C4-2B (cell line): ENCODE data around the gene SMARCC2.
"Not testable (repeated sequence)": the region's sequence is repeated elsewhere in the genome, so short reads cannot be mapped to it uniquely, and the experiment has no call there.

ENCODE experiments used
- H3K27ac ChIP-seq: fragments of 450-650 bp; 2 replicates; pipeline ENCODE4 v1.5.1; 2017
- ZFX ChIP-seq: fragments of 450-650 bp; IDR thresholded peaks from 2 replicates; pipeline ENCODE4 v1.6.1; 2017
- TF ChIP-seq, protein P1 (sequence below): fragments of 450-650 bp; conservative IDR thresholded peaks from 2 replicates; pipeline ENCODE4 v1.5.1; 2017; ENCODE audit warnings: mild to moderate bottlenecking

SMARCC2 gene

DNA sequence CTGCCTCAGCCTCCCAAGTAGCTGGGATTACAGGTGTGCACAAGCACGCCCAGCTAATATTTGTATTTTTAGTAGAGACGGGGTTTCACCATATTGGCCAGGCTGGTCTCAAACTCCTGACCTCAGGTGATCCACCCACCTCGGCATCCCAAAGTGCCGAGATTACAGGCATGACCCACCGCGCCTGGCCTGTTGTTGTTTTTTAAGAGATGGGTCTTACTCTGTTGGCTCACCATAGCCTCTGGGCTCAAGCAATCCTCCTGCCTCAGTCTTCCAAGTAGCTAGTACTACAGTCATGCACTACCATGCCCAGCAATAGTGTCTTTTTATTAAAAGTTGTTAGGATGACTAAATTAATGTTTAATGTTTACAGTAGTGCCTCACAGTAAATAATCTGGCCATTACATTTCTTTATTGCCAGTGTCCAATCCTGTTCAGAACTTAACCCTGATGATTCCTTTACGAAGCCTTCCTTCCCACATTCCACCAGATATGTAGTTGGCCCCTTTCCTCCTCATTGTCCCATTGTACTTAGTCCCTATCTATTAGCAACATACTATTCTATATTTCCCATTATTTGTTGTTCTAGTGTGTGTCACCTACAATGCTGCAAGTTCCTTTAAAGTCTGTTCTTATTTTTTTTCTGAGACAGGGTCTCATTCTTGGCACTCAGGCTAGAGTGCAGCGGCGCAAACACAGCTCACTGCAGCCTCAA is 8.8 kb upstream of the SMARCC2 start:
- TF ChIP-seq ZFX, result no peak
- TF ChIP-seq, protein P1, sequence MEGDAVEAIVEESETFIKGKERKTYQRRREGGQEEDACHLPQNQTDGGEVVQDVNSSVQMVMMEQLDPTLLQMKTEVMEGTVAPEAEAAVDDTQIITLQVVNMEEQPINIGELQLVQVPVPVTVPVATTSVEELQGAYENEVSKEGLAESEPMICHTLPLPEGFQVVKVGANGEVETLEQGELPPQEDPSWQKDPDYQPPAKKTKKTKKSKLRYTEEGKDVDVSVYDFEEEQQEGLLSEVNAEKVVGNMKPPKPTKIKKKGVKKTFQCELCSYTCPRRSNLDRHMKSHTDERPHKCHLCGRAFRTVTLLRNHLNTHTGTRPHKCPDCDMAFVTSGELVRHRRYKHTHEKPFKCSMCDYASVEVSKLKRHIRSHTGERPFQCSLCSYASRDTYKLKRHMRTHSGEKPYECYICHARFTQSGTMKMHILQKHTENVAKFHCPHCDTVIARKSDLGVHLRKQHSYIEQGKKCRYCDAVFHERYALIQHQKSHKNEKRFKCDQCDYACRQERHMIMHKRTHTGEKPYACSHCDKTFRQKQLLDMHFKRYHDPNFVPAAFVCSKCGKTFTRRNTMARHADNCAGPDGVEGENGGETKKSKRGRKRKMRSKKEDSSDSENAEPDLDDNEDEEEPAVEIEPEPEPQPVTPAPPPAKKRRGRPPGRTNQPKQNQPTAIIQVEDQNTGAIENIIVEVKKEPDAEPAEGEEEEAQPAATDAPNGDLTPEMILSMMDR, result no peak
- no peak overlapping the region for H3K27ac ChIP-seq

DNA sequence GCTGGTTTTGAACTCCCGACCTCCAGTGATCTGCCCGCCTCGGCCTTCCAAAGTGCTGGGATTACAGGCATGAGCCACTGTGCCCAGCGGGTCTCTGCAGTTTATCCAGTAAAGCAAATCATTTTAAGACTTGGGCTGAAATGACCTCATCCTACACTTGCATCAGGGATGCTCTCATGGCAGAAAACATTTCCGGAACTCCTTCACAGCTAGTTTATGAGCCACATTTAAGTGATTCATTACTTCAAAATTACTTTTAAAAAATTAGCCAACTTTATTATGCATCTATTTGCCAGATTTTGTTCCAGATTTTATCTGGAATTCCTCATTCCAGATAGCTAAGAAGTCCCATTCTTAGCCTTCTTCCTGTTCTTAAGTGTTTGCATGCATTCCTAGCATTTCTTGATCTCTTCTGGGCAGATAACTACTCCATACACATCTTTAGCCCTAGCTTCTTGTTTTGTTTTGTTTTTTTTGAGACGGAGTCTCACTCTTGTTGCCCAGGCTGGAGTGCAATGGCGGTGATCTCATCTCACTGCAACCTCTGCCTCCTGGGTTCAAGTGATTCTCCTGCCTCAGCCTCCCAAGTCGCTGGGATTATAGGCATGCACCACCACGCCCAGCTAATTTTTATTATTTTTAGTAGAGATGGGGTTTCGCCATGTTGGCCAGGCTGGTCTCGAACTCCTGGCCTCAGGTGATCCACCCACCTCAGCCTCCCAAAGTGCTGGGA is 7.7 kb upstream of the SMARCC2 start:
- H3K27ac ChIP-seq, result not testable (repeated sequence)

DNA sequence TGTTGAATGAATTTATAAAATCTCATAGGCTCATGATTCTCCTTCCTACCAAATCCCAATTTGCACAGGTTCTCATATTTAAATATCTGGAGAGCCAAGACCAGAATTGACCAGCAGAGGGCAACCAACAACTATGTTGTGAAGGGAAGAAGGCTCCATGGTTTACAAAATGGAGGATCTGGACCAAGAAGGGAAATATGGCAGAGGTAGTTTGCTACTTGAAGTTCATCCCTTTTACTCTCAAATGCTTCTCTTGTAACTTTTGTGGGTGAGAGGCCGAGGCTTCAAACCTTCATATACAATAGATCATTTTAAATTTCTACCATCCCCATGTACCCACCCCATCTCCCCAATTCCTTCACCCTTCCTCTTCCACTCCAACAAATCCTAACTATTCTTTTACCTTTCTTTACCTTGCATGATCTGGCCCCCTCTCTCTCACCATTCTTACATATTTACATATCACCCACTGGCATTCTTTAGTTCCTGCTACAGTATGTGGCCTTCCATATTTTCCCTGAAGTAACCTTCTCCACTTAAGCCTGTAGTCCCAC is 3.8 kb upstream of the SMARCC2 start:
- H3K27ac ChIP-seq, result no peak overlapping the region
- TF ChIP-seq, protein P1, result peak; percentile 91
- TF ChIP-seq ZFX, result no peak

DNA sequence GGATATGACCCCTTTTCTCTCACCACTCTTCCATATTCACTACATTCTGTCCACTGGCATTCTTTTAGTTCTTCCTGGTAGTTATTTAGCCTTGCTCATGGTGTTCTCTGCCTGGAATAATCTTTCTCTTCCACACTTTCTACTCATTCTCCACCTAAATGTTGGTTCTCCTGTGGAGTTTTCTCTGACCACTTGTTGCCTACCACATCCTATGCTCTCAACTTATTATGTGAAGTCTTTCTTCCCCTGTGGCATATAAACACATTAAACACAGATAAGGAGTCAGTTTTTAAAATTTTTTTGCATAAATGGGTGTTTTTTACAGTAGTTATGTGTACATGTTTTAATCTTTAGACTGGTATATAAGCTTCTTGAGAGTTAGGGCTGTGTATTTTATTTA is 3.3 kb upstream of the SMARCC2 start:
- TF ChIP-seq, protein P1, result no peak
- TF ChIP-seq ZFX, result no peak

DNA sequence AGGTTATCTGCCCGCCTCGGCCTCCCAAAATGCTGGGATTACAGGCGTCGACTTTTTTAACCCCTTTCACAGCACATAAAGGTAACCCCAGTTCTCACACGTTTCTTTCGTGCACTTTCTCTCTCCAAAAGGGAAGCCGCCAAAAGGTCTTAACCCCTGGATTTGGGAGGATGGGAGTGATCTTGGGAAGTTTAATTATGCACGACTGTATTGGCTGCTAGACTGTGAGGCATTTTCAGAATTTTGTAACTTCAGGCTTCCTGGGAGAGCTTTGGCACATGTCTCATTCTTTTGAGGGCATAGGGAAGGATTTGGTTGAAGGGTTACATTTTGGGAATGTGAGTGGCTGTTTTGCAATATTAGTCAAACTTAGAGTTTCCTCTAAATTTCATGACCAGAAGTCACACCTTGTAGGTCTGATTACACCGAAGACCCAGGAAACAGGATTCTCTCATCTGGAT is 1.4 kb upstream of the SMARCC2 start:
- peak overlapping the region; percentile 84 for H3K27ac ChIP-seq
- TF ChIP-seq, protein P1, result no peak
- TF ChIP-seq ZFX, result no peak

More for the DNA sequence above, 3.3 kb upstream of the SMARCC2 start:
- H3K27ac ChIP-seq, result no peak overlapping the region

DNA sequence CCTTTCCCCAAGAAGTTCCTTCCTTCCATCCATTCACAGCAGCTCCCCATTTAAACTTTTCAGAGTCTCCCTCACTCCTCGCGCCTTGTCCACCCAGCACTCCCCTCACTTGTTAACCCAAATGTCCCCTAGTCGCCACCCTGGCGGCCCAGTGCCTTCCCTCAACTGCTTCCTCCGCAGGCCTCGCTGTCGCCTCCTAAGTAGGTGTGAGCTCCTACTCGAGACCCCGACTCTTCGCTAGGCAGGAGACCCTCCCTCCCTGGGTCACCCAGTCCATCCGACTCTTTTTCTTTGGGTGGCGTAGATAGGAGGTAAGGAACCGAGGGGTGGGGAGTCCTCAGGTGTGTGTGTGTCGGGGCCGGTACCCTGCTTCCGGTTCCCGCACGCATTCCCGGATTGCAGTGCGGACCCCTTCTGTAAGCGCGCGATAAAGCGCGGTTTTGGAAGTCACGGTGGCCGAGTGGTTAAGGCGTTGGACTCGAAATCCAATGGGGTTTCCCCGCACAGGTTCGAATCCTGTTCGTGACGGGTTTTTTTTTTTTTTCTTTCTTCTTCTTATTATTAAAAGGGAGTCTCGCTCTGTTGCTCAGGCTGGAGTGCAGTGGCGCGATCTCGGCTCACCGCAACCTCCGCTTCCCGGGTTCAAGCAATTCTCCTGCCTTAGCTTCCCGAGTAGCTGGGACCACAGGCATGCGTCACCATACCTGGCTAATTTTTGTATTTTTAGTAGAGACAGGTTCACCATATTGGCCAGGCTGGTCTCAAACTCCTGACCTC is 823 bp upstream of the SMARCC2 start:
- no peak for TF ChIP-seq ZFX
- TF ChIP-seq, protein P1, result 0 out of 2 replicates have a peak, but pooled peaks have one; percentile 55
- peak overlapping the region; percentile 84 for H3K27ac ChIP-seq

DNA sequence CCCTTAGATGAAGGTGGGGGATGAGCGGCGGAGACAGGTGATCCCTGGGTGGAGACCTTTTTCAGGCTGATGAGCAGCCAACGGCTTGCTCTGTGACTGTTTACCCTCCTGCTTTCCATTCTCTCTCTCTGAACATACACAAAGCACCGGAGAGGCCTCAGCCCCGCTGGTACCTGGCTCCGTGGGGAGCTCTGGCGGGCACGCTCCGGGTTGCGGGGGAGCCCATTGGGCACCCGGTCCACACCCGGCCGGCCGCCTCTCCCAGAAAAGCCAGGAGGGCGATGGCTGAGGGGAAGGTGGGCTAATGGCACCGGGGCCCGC is 545 bp downstream of the SMARCC2 start:
- TF ChIP-seq ZFX, result no peak
- TF ChIP-seq, protein P1, result no peak
- peak overlapping the region; percentile 84 for H3K27ac ChIP-seq
